Measurements from ENCODE around the gene RPRML. TPM values are rescaled to one million over a fixed set of nuclear protein-coding genes. Genes with fewer than 3 reads are reported as not detected.
"Not testable (repeated sequence)": the region's sequence is repeated elsewhere in the genome, so short reads cannot be mapped to it uniquely, and the experiment has no call there.

Gene RPRML
- total RNA-seq: not detected in 2 replicates

GRCh38 chr17:46979147-46979863 is at the start of gene RPRML:
Gene RPRML, minus strand, starts transcription at chr17:46979253. Its CDS starts 246 bp downstream, at chr17:46979007.
- H3K4me2 ChIP-seq (ENCODE audit: insufficient read depth, low read length): peak within 1 kb of the TSS; percentile 69
- peaks cover 4% of the 10 kb centered on the region for H3K4me1 ChIP-seq (ENCODE audit: insufficient read depth, low read length)
- peaks cover 51% of the 10 kb centered on the region for H3K27me3 ChIP-seq (ENCODE audit: insufficient read depth, low read length)
- H4K20me1 ChIP-seq (ENCODE audit: insufficient read depth, low read length): no peaks in the 10 kb centered on the region
- peak; percentile 88 for DNase-seq (ENCODE audit: insufficient read length, low spot score, missing footprints)
- H3K4me3 ChIP-seq (ENCODE audit: insufficient read depth, low read length): peak within 1 kb of the TSS; percentile 58
- no peak for TF ChIP-seq CTCF (IDR thresholded peaks at IDR 0.05; ENCODE audit: extremely low read depth, low read depth, low read length)
- no peaks in the 10 kb centered on the region for H3K36me3 ChIP-seq (ENCODE audit: insufficient read depth, low read length)
- H2AFZ ChIP-seq (ENCODE audit: low read length): no peak within 1 kb of the TSS
- H3K27ac ChIP-seq (ENCODE audit: low read depth, low read length): no peak within 1 kb of the TSS
- H3K79me2 ChIP-seq (ENCODE audit: insufficient read depth, low read length): no peaks in the 10 kb centered on the region
- no peaks in the 10 kb centered on the region for H3K9me3 ChIP-seq (ENCODE audit: low read depth, low read length)

- H3K4me1 ChIP-seq (ENCODE audit: insufficient read depth, low read length); H3K36me3 ChIP-seq (ENCODE audit: insufficient read depth, low read length); H3K79me2 ChIP-seq (ENCODE audit: insufficient read depth, low read length); H4K20me1 ChIP-seq (ENCODE audit: insufficient read depth, low read length); H3K27me3 ChIP-seq (ENCODE audit: insufficient read depth, low read length); H2AFZ ChIP-seq (ENCODE audit: low read length); H3K4me3 ChIP-seq (ENCODE audit: insufficient read depth, low read length); H3K4me2 ChIP-seq (ENCODE audit: insufficient read depth, low read length); DNase-seq (ENCODE audit: insufficient read length, low spot score, missing footprints); H3K27ac ChIP-seq (ENCODE audit: low read depth, low read length); H3K9me3 ChIP-seq (ENCODE audit: low read depth, low read length): not testable (repeated sequence)
These were observed 37.9 kb upstream of the RPRML start for GRCh38 chr17:47016966-47017365.

- Histone ChIP-seq H3K36me3 (ENCODE audit: insufficient read depth, low read length) (no peaks in the 10 kb centered on the region), H3K27me3 (ENCODE audit: insufficient read depth, low read length) (no peaks in the 10 kb centered on the region), H3K79me2 (ENCODE audit: insufficient read depth, low read length) (no peaks in the 10 kb centered on the region), H3K4me2 (ENCODE audit: insufficient read depth, low read length) (no peak overlapping the region), H2AFZ (ENCODE audit: low read length) (no peak overlapping the region), H3K9me3 (ENCODE audit: low read depth, low read length) (no peaks in the 10 kb centered on the region), H3K4me1 (ENCODE audit: insufficient read depth, low read length) (no peaks in the 10 kb centered on the region), H3K27ac (ENCODE audit: low read depth, low read length) (no peak overlapping the region), H3K4me3 (ENCODE audit: insufficient read depth, low read length) (no peak overlapping the region), H4K20me1 (ENCODE audit: insufficient read depth, low read length) (no peaks in the 10 kb centered on the region)
- no peak for TF ChIP-seq CTCF (IDR thresholded peaks at IDR 0.05; ENCODE audit: extremely low read depth, low read depth, low read length)
- DNase-seq (ENCODE audit: insufficient read length, low spot score, missing footprints): no peak
These were observed 34.3 kb upstream of the RPRML start for GRCh38 chr17:47013341-47013740.

- Histone ChIP-seq H3K9me3 (ENCODE audit: low read depth, low read length) (no peaks in the 10 kb centered on the region), H3K79me2 (ENCODE audit: insufficient read depth, low read length) (no peaks in the 10 kb centered on the region), H3K4me3 (ENCODE audit: insufficient read depth, low read length) (no peak overlapping the region), H4K20me1 (ENCODE audit: insufficient read depth, low read length) (no peaks in the 10 kb centered on the region), H3K27me3 (ENCODE audit: insufficient read depth, low read length) (no peaks in the 10 kb centered on the region), H3K4me2 (ENCODE audit: insufficient read depth, low read length) (no peak overlapping the region), H3K4me1 (ENCODE audit: insufficient read depth, low read length) (no peaks in the 10 kb centered on the region), H3K27ac (ENCODE audit: low read depth, low read length) (no peak overlapping the region), H2AFZ (ENCODE audit: low read length) (no peak overlapping the region), H3K36me3 (ENCODE audit: insufficient read depth, low read length) (no peaks in the 10 kb centered on the region)
- TF ChIP-seq CTCF (IDR thresholded peaks at IDR 0.05; ENCODE audit: extremely low read depth, low read depth, low read length): no peak
- no peak for DNase-seq (ENCODE audit: insufficient read length, low spot score, missing footprints)
These were observed 33.4 kb upstream of the RPRML start for GRCh38 chr17:47012457-47012856.

Data from osteoblast (primary cell).